ENCODE measurements around the gene ZNRF3. TPM values are rescaled to one million over a fixed set of nuclear protein-coding genes. Genes with fewer than 3 reads are reported as not detected.

ZNRF3 gene
- polyA plus RNA-seq, 1 experiment = 1.1 TPM

- CTCF ChIA-PET = interaction anchor here (1.2 to 1.6 kb wide), 2 partner anchors 13 to 29 kb away, joined by 3 read pairs; no protein-coding TSS in a partner anchor
- DNase-seq (ENCODE audit: low read depth) = no peak
These were observed 135.2 kb downstream of the ZNRF3 start for GRCh38 chr22:29018293-29019189.

GRCh38 chr22:29022101-29022817 lies 138.9 kb downstream of the ZNRF3 start:
- no peak for DNase-seq (ENCODE audit: low read depth)
- CTCF ChIA-PET = interaction anchor here (1.1 kb wide), 1 partner anchor 62 kb away, joined by 3 read pairs; no protein-coding TSS in a partner anchor
- TF ChIP-seq CTCF (IDR thresholded peaks at IDR 0.05; ENCODE audit: insufficient read depth, low read depth, low read length) = no peak
- H3K36me3 ChIP-seq (ENCODE audit: control insufficient read depth, insufficient read depth, low read length) = no peaks in the 10 kb centered on the region
- POLR2A ChIA-PET = no interaction called here
- no peak overlapping the region for H3K4me3 ChIP-seq (ENCODE audit: low read depth, low read length)
- H3K27me3 ChIP-seq (ENCODE audit: control insufficient read depth, insufficient read depth, low read length) = no peaks in the 10 kb centered on the region

More at GRCh38 chr22:29018293-29019189, 135.2 kb downstream of the ZNRF3 start:
- no peak for TF ChIP-seq CTCF (IDR thresholded peaks at IDR 0.05; ENCODE audit: insufficient read depth, low read depth, low read length)
- POLR2A ChIA-PET = no interaction called here
- no peak overlapping the region for H3K4me3 ChIP-seq (ENCODE audit: low read depth, low read length)
- H3K27me3 ChIP-seq (ENCODE audit: control insufficient read depth, insufficient read depth, low read length) = no peaks in the 10 kb centered on the region
- no peaks in the 10 kb centered on the region for H3K36me3 ChIP-seq (ENCODE audit: control insufficient read depth, insufficient read depth, low read length)

- Histone ChIP-seq H3K36me3 (ENCODE audit: control insufficient read depth, insufficient read depth, low read length) (no peaks in the 10 kb centered on the region), H3K4me3 (ENCODE audit: low read depth, low read length) (no peak overlapping the region), H3K27me3 (ENCODE audit: control insufficient read depth, insufficient read depth, low read length) (no peaks in the 10 kb centered on the region)
- POLR2A ChIA-PET = no interaction called here
- CTCF ChIA-PET = interaction anchor here (1.1 kb wide), 1 partner anchor 63 kb away, joined by 3 read pairs; no protein-coding TSS in a partner anchor
- DNase-seq (ENCODE audit: low read depth) = no peak
- TF ChIP-seq CTCF (IDR thresholded peaks at IDR 0.05; ENCODE audit: insufficient read depth, low read depth, low read length) = no peak
These were observed 139.9 kb downstream of the ZNRF3 start for GRCh38 chr22:29023172-29023796.

GRCh38 chr22:29026579-29026978 lies 143.2 kb downstream of the ZNRF3 start:
- DNase-seq (ENCODE audit: low read depth) = no peak

More at GRCh38 chr22:29026579-29026978, 143.2 kb downstream of the ZNRF3 start:
- no peaks in the 10 kb centered on the region for H3K27me3 ChIP-seq (ENCODE audit: control insufficient read depth, insufficient read depth, low read length)
- H3K4me3 ChIP-seq (ENCODE audit: low read depth, low read length) = no peak overlapping the region
- no peak for TF ChIP-seq CTCF (IDR thresholded peaks at IDR 0.05; ENCODE audit: insufficient read depth, low read depth, low read length)
- H3K36me3 ChIP-seq (ENCODE audit: control insufficient read depth, insufficient read depth, low read length) = no peaks in the 10 kb centered on the region
- ChIA-PET CTCF (no interaction called here), POLR2A (no interaction called here)

All from BJ (cell line).